Epithelial cell of proximal tubule (primary cell): ENCODE data around the gene PRTFDC1. TPM values are rescaled to one million over a fixed set of nuclear protein-coding genes. Genes with fewer than 3 reads are reported as not detected.
A peak's percentile ranks its signal among the peaks of the same experiment; 100 is the strongest.

Experiments
- DNase-seq: peaks from one replicate; pipeline ENCODE4 v3.0.0-alpha.2; 2011; ENCODE audit warnings: low read depth
- H3K4me3 ChIP-seq: 2 replicates; pipeline ENCODE4 v1.5.1; 2011; ENCODE audit warnings: low read depth, mild to moderate bottlenecking, low read length
- CTCF ChIP-seq: conservative IDR thresholded peaks from 2 replicates; pipeline ENCODE4 v1.5.1; 2012; ENCODE audit warnings: low read depth, mild to moderate bottlenecking, low read length
- total RNA-seq: library from RNA; depleted of rRNA; stranded (reverse); fragments of >200 nt; gene quantifications from 2 replicates; pipeline ENCODE4 v1.2.3, GENCODE V29; 2015

PRTFDC1 gene
- total RNA-seq, 1 donor from 2014 or later = 25.7 TPM

GRCh38 chr10:24953675-24954074 is 1.3 kb upstream of the PRTFDC1 start:
- no peak for TF ChIP-seq CTCF
- no peak overlapping the region for H3K4me3 ChIP-seq
- no peak for DNase-seq

- TF ChIP-seq CTCF = no peak
- peak overlapping the region; percentile 65 for H3K4me3 ChIP-seq
- no peak for DNase-seq
Measured at GRCh38 chr10:24952707-24953645, 570 bp upstream of the PRTFDC1 start.

GRCh38 chr10:24951201-24952142 is 934 bp downstream of the PRTFDC1 start:
- peak overlapping the region; percentile 65 for H3K4me3 ChIP-seq
- DNase-seq = no peak
- no peak for TF ChIP-seq CTCF

- no peak for TF ChIP-seq CTCF
- H3K4me3 ChIP-seq = no peak overlapping the region
- DNase-seq = no peak
Measured at GRCh38 chr10:24950439-24950838, 2.0 kb downstream of the PRTFDC1 start.

DNA sequence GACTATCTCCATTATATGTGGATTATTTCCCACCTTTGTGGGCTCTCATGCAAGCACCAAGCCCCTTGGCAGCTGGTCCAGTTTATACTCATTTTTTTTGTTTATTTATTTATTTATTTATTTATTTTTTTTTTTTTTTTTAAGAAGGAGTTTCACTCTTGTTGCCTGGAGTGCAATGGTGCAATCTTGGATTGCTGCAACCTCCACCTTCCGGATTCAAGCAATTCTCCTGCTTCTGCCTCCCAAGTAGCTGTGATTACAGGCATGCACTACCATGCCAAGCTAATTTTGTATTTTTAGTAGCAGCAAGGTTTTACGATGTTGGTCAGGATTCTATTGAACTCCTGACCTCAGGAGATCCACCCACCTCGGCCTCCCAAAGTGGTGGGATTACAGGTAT is 2.8 kb downstream of the PRTFDC1 start:
- H3K4me3 ChIP-seq = no peak overlapping the region
- no peak for DNase-seq
- TF ChIP-seq CTCF = no peak

GRCh38 chr10:24947304-24948097 is 4.9 kb downstream of the PRTFDC1 start:
- no peak for TF ChIP-seq CTCF
- no peak overlapping the region for H3K4me3 ChIP-seq
- no peak for DNase-seq
